IMR-90 (cell line): ENCODE data around the gene MCUB. TPM values are rescaled to one million over a fixed set of nuclear protein-coding genes. Genes with fewer than 3 reads are reported as not detected.

Source experiments
- ATAC-seq: fragments of 200-7000 bp; cut with Tn5 transposase; 2 replicates; pipeline ENCODE4 v1.9.1; 2020; ENCODE audit warnings: low read depth, mild to moderate bottlenecking, moderate library complexity
- BruUV-seq: library from RNA; stranded (reverse); fragments of 400-500 nt; replicated peaks from 2 replicates; lab custom pipeline; 2021; lab: Mats Ljungman, UMichigan
- CTCF ChIA-PET: fragments of 300-600 bp; formaldehyde crosslinking; extraction: SDS; loops from one replicate; lab custom pipeline; 2021; ENCODE audit warnings: antibody characterized with exemption; lab: Yijun Ruan, JAX
- POLR2A ChIA-PET: fragments of 300-600 bp; sonication (Branson Sonifier 250); formaldehyde crosslinking; loops from one replicate; lab custom pipeline; 2022; ENCODE audit warnings: antibody characterized with exemption; ENCODE audit not compliant: unreplicated experiment; lab: Charles Lee
- DNase-seq: peaks from one replicate; pipeline ENCODE4 v3.0.0; 2013
- H2AFZ ChIP-seq: replicated peaks from 2 replicates; pipeline ENCODE3; 2013; ENCODE audit warnings: low read length, mild to moderate bottlenecking; ENCODE audit not compliant: poor library complexity
- H2AK5ac ChIP-seq: 2 replicates; pipeline ENCODE4 v1.6.1; 2013; ENCODE audit warnings: low read depth, low read length, inconsistent platforms
- H2AK9ac ChIP-seq: replicated peaks from 2 replicates; pipeline ENCODE3; 2013; ENCODE audit warnings: mild to moderate bottlenecking, low read depth, low read length, moderate library complexity; ENCODE audit not compliant: poor library complexity
- H2BK120ac ChIP-seq: 2 replicates; pipeline ENCODE4 v1.6.1; 2013; ENCODE audit warnings: low read depth, low read length, inconsistent platforms
- H2BK15ac ChIP-seq: 3 replicates; pipeline ENCODE4 v1.6.1; 2013; ENCODE audit warnings: low read depth, low read length, inconsistent platforms
- H2BK20ac ChIP-seq: 2 replicates; pipeline ENCODE4 v1.6.1; 2013; ENCODE audit warnings: low read depth, mild to moderate bottlenecking, inconsistent platforms, low read length, moderate library complexity
- H2BK5ac ChIP-seq: 2 replicates; pipeline ENCODE4 v1.6.1; 2013; ENCODE audit warnings: mild to moderate bottlenecking, low read depth, low read length, inconsistent platforms; ENCODE audit not compliant: poor library complexity, severe bottlenecking
- H3K14ac ChIP-seq: replicated peaks from 2 replicates; pipeline ENCODE4 v1.6.1; 2013; ENCODE audit warnings: low read depth, low read length, inconsistent platforms
- H3K18ac ChIP-seq: 2 replicates; pipeline ENCODE4 v1.6.1; 2013; ENCODE audit warnings: low read depth, low read length, control low read depth
- H3K23ac ChIP-seq: 2 replicates; pipeline ENCODE4 v1.6.1; 2013; ENCODE audit warnings: low read depth, low read length, inconsistent platforms
- H3K27ac ChIP-seq: 2 replicates; pipeline ENCODE4 v1.5.1; 2013; ENCODE audit warnings: mild to moderate bottlenecking, control low read depth, low read length; ENCODE audit not compliant: insufficient read depth
- H3K27me3 ChIP-seq: 2 replicates; pipeline ENCODE4 v1.6.1; 2013; ENCODE audit warnings: low read length; ENCODE audit not compliant: control insufficient read depth, insufficient read depth
- H3K36me3 ChIP-seq: 2 replicates; pipeline ENCODE4 v1.6.1; 2013; ENCODE audit warnings: low read length, mixed read lengths; ENCODE audit not compliant: control insufficient read depth, insufficient read depth
- H3K4ac ChIP-seq: 2 replicates; pipeline ENCODE4 v1.6.1; 2013; ENCODE audit warnings: low read depth, low read length, inconsistent platforms
- H3K4me1 ChIP-seq: 2 replicates; pipeline ENCODE4 v1.6.1; 2013; ENCODE audit warnings: low read length, mixed read lengths; ENCODE audit not compliant: control insufficient read depth, insufficient read depth
- H3K4me2 ChIP-seq: 2 replicates; pipeline ENCODE4 v1.6.1; 2013; ENCODE audit warnings: low read depth, mild to moderate bottlenecking, control low read depth, low read length, moderate library complexity
- H3K4me3 ChIP-seq: 2 replicates; pipeline ENCODE4 v1.5.1; 2013; ENCODE audit warnings: low read depth, mild to moderate bottlenecking, control low read depth, low read length, moderate library complexity; ENCODE audit not compliant: insufficient read depth
- H3K56ac ChIP-seq: 2 replicates; pipeline ENCODE4 v1.6.1; 2013; ENCODE audit warnings: low read length, inconsistent platforms; ENCODE audit not compliant: insufficient read depth; ENCODE audit errors: extremely low read depth
- H3K79me1 ChIP-seq, 2 experiments: 2 replicates each; pipeline ENCODE4 v1.6.1; 2013; ENCODE audit warnings: low read length in 2 of 2, inconsistent platforms in 1 of 2, low read depth in 1 of 2
- H3K9ac ChIP-seq: 2 replicates; pipeline ENCODE4 v1.6.1; 2013; ENCODE audit warnings: low read depth, low read length, control low read depth
- H3K9me1 ChIP-seq: 2 replicates; pipeline ENCODE4 v1.6.1; 2013; ENCODE audit warnings: low read length, inconsistent platforms; ENCODE audit not compliant: insufficient read depth
- H3K9me3 ChIP-seq: 2 replicates; pipeline ENCODE4 v1.6.1; 2013; ENCODE audit warnings: low read length; ENCODE audit not compliant: control insufficient read depth, insufficient read depth
- H4K20me1 ChIP-seq: 2 replicates; pipeline ENCODE4 v1.6.1; 2013; ENCODE audit warnings: low read length, inconsistent platforms; ENCODE audit not compliant: insufficient read depth
- H4K5ac ChIP-seq: 2 replicates; pipeline ENCODE4 v1.6.1; 2013; ENCODE audit warnings: mild to moderate bottlenecking, low read depth, low read length, control low read depth
- H4K8ac ChIP-seq, 2 experiments: 2 replicates each; pipeline ENCODE4 v1.6.1; 2013; ENCODE audit warnings: low read depth in 2 of 2, low read length in 2 of 2, control low read depth in 1 of 2, inconsistent platforms in 1 of 2
- H4K91ac ChIP-seq: 2 replicates; pipeline ENCODE4 v1.6.1; 2013; ENCODE audit warnings: low read depth, low read length, inconsistent platforms; ENCODE audit not compliant: insufficient read depth
- BHLHE40 ChIP-seq: fragments of 150-350 bp; IDR thresholded peaks from 2 replicates; pipeline ENCODE4 v1.6.1; 2016; ENCODE audit warnings: mild to moderate bottlenecking, low read depth, low read length
- CEBPB ChIP-seq: IDR thresholded peaks from 2 replicates; pipeline ENCODE4 v1.6.1; 2012; ENCODE audit warnings: low read depth, low read length, improper control_type of control experiment
- CHD1 ChIP-seq: IDR thresholded peaks from 2 replicates; pipeline ENCODE4 v1.6.1; 2012; ENCODE audit warnings: low read depth, low read length, improper control_type of control experiment
- FOS ChIP-seq: fragments of 150-350 bp; IDR thresholded peaks from 2 replicates; pipeline ENCODE4 v1.6.1; 2016; ENCODE audit warnings: low read depth, low read length
- MAFK ChIP-seq: IDR thresholded peaks from 2 replicates; pipeline ENCODE4 v1.6.1; 2012; ENCODE audit warnings: low read depth, low read length, improper control_type of control experiment
- MAZ ChIP-seq: IDR thresholded peaks from 2 replicates; pipeline ENCODE4 v1.6.1; 2012; ENCODE audit warnings: low read depth, mild to moderate bottlenecking, low read length, improper control_type of control experiment, moderate library complexity, borderline replicate concordance
- MXI1 ChIP-seq: IDR thresholded peaks from 2 replicates; pipeline ENCODE4 v1.6.1; 2012; ENCODE audit warnings: low read depth, mild to moderate bottlenecking, low read length, moderate library complexity, borderline replicate concordance
- NFE2L2 ChIP-seq: fragments of 150-350 bp; IDR thresholded peaks from 2 replicates; pipeline ENCODE4 v1.6.1; 2016; ENCODE audit warnings: low read depth, mild to moderate bottlenecking, low read length
- POLR2A ChIP-seq: IDR thresholded peaks from 2 replicates; pipeline ENCODE4 v1.6.1; 2012; ENCODE audit warnings: mild to moderate bottlenecking, low read depth, low read length
- RAD21 ChIP-seq: IDR thresholded peaks from 2 replicates; pipeline ENCODE4 v1.6.1; 2012; ENCODE audit warnings: low read length, improper control_type of control experiment
- RCOR1 ChIP-seq: IDR thresholded peaks from 2 replicates; pipeline ENCODE4 v1.6.1; 2012; ENCODE audit warnings: mild to moderate bottlenecking, low read length, improper control_type of control experiment; ENCODE audit not compliant: insufficient replicate concordance
- RFX5 ChIP-seq: IDR thresholded peaks from 2 replicates; pipeline ENCODE4 v1.8.0; 2012; ENCODE audit warnings: low read depth, mild to moderate bottlenecking, low read length, moderate library complexity
- SMC3 ChIP-seq: fragments of 150-350 bp; IDR thresholded peaks from 2 replicates; pipeline ENCODE4 v1.6.1; 2016; ENCODE audit warnings: low read depth, mild to moderate bottlenecking, antibody characterized with exemption, low read length, moderate library complexity
- USF2 ChIP-seq: fragments of 150-350 bp; IDR thresholded peaks from 2 replicates; pipeline ENCODE4 v1.6.1; 2017; ENCODE audit warnings: mild to moderate bottlenecking, antibody characterized with exemption, low read length, low read depth
- WGBS, 2 experiments: methylation state at CpG; one replicate each; pipeline versions ENCODE4 v1.1.5 to v1.1.7; 2013; ENCODE audit warnings: missing lambda C conversion rate in 2 of 2; ENCODE audit not compliant: insufficient read length in 1 of 2; ENCODE audit errors: extremely low coverage in 2 of 2; 5-methylcytosine and 5-hydroxymethylcytosine counted together
- dilution Hi-C: fragments of 300-500 bp; cut with HindIII; formaldehyde crosslinking; loops from one replicate; pipeline ENCODE4 v1.14.3; 2018; ENCODE audit warnings: low sequenced_read_pairs; ENCODE audit not compliant: unreplicated experiment
- in situ Hi-C: fragments of 300-500 bp; cut with MboI; formaldehyde crosslinking; loops from 3 replicates; pipeline ENCODE4 v1.14.3; 2019; ENCODE audit warnings: low sequenced_read_pairs, inconsistent platforms, mixed read lengths
- intact Hi-C: fragments of 100-400 bp; cut with micrococcal nuclease; formaldehyde crosslinking; loops from 2 replicates; pipeline ENCODE4 v1.10.0; 2022
- polyA plus RNA-seq, 3 experiments: library from polyadenylated mRNA; depleted of rRNA; stranded (reverse); fragments of >200 nt; gene quantifications; 2 replicates each; pipeline ENCODE4 v1.2.3, GENCODE V29; 2012; ENCODE audit warnings: low replicate concordance in 1 of 3
- total RNA-seq: library from RNA; depleted of rRNA; stranded (reverse); fragments of >200 nt; gene quantifications from 2 replicates; pipeline ENCODE4 v1.2.3, GENCODE V29; 2012
- TF ChIP-seq, protein P1 (sequence below): conservative IDR thresholded peaks from 2 replicates; pipeline ENCODE4 v1.5.1; 2012; ENCODE audit warnings: mild to moderate bottlenecking, low read depth, low read length, improper control_type of control experiment

Gene MCUB
- total and polyA plus RNA-seq, 2 of the 4 experiments (the other 2 are of a cell fraction) = 18.5 to 20.4 TPM

GRCh38 chr4:109729718-109730618 is 169.9 kb downstream of the MCUB start, which contains the start of gene PLA2G12A:
Gene PLA2G12A (minus strand): TSS chr4:109730070. CDS start chr4:109729809, 261 bp downstream.
- Histone ChIP-seq H4K5ac (peak within 1 kb of the TSS; percentile 7; the same call in 1 of the 2 replicates), H3K27me3 (no peaks in the 10 kb centered on the region), H2BK120ac (peak within 1 kb of the TSS; percentile 58; the same call in 1 of the 2 replicates), H3K4me1 (peaks cover 5% of the 10 kb centered on the region; the same call in 1 of the 2 replicates), H2BK20ac (no peak within 1 kb of the TSS), H3K14ac (peak within 1 kb of the TSS; percentile 88), H3K4ac (peak within 1 kb of the TSS; percentile 76), H3K18ac (no peak within 1 kb of the TSS; the same call in 1 of the 2 replicates), H3K9me3 (no peaks in the 10 kb centered on the region), H3K27ac (peak within 1 kb of the TSS; percentile 42), H2BK5ac (peak within 1 kb of the TSS; percentile 9), H4K20me1 (no peaks in the 10 kb centered on the region), H3K36me3 (no peaks in the 10 kb centered on the region), H3K9ac (peak within 1 kb of the TSS; percentile 65), H2BK15ac (no peak within 1 kb of the TSS; the same call in 2 of the 3 replicates), H2AK9ac (peak within 1 kb of the TSS; percentile 44), H4K8ac (peak within 1 kb of the TSS; percentile 69 to 94), H2AK5ac (no peak within 1 kb of the TSS), H3K4me3 (peak within 1 kb of the TSS; percentile 93), H4K91ac (peak within 1 kb of the TSS; percentile 34), H3K9me1 (peaks cover 4% of the 10 kb centered on the region), H2AFZ (peak within 1 kb of the TSS; percentile 99), H3K23ac (peak within 1 kb of the TSS; percentile 41), H3K4me2 (peak within 1 kb of the TSS; percentile 100), H3K56ac (no peak within 1 kb of the TSS; the same call in 1 of the 2 replicates), H3K79me1 (peaks cover 17 to 19% of the 10 kb centered on the region in 2 experiments)
- POLR2A ChIA-PET = interaction anchor here (0.7 kb wide), 1 partner anchor 26 kb away, joined by 4 read pairs; no protein-coding TSS in a partner anchor
- CTCF ChIA-PET = no interaction called here
- dilution Hi-C loops (no loop called here), intact Hi-C loops (loop anchor here (2.0 to 5.0 kb wide), 3 partner anchors 27 to 298 kb away; partner anchors contain the start of genes CASP6, GAR1 and SEC24B), in situ Hi-C loops (loop anchor here (10.0 kb wide), 1 partner anchor 295 kb away; the partner anchor contains the start of gene SEC24B)
- DNase-seq (peak; percentile 56), ATAC-seq (peak; percentile 96)
- BruUV-seq = no TSS peak
- WGBS, 2 experiments = 5% methylated on average over 11 of the region's 83 CpGs; no CpG with 5 or more reads in 1 of the 2 experiments
- TF ChIP-seq SMC3 = no peak
- no peak for TF ChIP-seq POLR2A
- no peak for TF ChIP-seq MAFK
- TF ChIP-seq RCOR1 = no peak
- TF ChIP-seq RFX5 = no peak
- TF ChIP-seq BHLHE40 = peak; percentile 45; the same call in 1 of the 2 replicates
- TF ChIP-seq, protein P1, sequence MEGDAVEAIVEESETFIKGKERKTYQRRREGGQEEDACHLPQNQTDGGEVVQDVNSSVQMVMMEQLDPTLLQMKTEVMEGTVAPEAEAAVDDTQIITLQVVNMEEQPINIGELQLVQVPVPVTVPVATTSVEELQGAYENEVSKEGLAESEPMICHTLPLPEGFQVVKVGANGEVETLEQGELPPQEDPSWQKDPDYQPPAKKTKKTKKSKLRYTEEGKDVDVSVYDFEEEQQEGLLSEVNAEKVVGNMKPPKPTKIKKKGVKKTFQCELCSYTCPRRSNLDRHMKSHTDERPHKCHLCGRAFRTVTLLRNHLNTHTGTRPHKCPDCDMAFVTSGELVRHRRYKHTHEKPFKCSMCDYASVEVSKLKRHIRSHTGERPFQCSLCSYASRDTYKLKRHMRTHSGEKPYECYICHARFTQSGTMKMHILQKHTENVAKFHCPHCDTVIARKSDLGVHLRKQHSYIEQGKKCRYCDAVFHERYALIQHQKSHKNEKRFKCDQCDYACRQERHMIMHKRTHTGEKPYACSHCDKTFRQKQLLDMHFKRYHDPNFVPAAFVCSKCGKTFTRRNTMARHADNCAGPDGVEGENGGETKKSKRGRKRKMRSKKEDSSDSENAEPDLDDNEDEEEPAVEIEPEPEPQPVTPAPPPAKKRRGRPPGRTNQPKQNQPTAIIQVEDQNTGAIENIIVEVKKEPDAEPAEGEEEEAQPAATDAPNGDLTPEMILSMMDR = no peak
- no peak; the same call in 1 of the 2 replicates for TF ChIP-seq CEBPB
- peak; percentile 79 for TF ChIP-seq USF2
- TF ChIP-seq CHD1 = no peak
- peak; percentile 44; the same call in 1 of the 2 replicates for TF ChIP-seq MXI1
- no peak for TF ChIP-seq FOS
- TF ChIP-seq NFE2L2 = no peak
- TF ChIP-seq RAD21 = no peak
- TF ChIP-seq MAZ = no peak
